Right lobe of liver (tissue), 4 donors: Measurements from ENCODE around the gene DNAJC13.

Experiments
- POLR2A ChIP-seq: fragments of 450-650 bp; IDR thresholded peaks from one replicate; pipeline ENCODE4 v1.6.1; 2017; ENCODE audit warnings: antibody characterized with exemption, mild to moderate bottlenecking
- TF ChIP-seq, protein P1 (sequence below), 4 donors: fragments of 200-600 bp in 3 of 4; fragments of 450-650 bp in 1 of 4; IDR thresholded peaks; one replicate each; pipeline versions ENCODE4 v1.5.1 to v1.8.0; 2016 to 2022; ENCODE audit warnings: antibody characterized with exemption in 4 of 4, mild to moderate bottlenecking in 2 of 4
- donor health status: DM: no; HTN: no; CAD: no.
- donor health status: DM: no; HTN: no; CAD: no.
- donor health status: DM: no; HTN: yes; CAD: no.

DNA sequence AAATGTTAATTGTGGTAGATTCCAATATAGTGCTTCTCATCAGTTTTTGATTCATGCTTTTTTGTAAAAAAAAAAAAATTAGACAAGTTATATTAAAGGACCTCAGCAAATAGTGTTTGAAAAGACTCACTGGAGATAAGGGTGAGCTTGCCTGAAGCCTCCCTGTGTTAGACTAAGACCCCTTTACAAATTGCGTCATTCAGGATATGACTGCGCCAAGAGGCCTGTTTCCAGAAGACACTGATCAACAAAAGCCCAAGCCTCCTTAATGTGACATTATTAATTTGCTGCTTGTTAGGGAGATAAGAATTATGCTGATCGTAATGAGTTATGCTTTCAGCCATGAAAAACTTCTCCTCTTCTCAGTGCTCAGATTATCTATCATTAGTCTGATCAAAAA is 13.0 kb upstream of the DNAJC13 start:
- no peak for TF ChIP-seq POLR2A
- TF ChIP-seq, protein P1, sequence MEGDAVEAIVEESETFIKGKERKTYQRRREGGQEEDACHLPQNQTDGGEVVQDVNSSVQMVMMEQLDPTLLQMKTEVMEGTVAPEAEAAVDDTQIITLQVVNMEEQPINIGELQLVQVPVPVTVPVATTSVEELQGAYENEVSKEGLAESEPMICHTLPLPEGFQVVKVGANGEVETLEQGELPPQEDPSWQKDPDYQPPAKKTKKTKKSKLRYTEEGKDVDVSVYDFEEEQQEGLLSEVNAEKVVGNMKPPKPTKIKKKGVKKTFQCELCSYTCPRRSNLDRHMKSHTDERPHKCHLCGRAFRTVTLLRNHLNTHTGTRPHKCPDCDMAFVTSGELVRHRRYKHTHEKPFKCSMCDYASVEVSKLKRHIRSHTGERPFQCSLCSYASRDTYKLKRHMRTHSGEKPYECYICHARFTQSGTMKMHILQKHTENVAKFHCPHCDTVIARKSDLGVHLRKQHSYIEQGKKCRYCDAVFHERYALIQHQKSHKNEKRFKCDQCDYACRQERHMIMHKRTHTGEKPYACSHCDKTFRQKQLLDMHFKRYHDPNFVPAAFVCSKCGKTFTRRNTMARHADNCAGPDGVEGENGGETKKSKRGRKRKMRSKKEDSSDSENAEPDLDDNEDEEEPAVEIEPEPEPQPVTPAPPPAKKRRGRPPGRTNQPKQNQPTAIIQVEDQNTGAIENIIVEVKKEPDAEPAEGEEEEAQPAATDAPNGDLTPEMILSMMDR (IDR thresholded peaks at IDR 0.05), result no peak
